ENCODE measurements around the gene SEMA6B.

The SEMA6B gene

DNA sequence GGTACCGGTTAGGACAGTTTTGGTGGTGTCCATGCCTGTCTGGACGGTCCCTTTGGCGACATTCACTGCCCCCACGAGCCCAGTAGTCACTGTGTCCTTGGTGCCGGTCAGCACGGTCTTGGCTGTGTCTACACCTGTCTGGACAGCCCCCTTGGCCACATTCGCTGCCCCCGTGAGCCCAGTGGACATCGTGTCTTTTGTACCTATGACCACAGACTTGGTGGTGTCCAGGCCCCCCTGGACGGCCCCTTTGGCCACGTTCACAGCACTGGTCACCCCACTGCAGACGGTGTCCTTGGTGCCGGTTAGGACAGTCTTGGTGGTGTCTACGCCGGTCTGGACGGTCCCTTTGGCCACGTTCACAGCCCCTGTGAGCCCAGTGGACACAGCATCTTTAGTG, 47.4 kb downstream of the SEMA6B start:
- no peak for TF ChIP-seq ZNF274 (IDR thresholded peaks at IDR 0.05; ENCODE audit: low read depth, low read length)
- no peak overlapping the region for H3K4me3 ChIP-seq (ENCODE audit: low read length)

DNA sequence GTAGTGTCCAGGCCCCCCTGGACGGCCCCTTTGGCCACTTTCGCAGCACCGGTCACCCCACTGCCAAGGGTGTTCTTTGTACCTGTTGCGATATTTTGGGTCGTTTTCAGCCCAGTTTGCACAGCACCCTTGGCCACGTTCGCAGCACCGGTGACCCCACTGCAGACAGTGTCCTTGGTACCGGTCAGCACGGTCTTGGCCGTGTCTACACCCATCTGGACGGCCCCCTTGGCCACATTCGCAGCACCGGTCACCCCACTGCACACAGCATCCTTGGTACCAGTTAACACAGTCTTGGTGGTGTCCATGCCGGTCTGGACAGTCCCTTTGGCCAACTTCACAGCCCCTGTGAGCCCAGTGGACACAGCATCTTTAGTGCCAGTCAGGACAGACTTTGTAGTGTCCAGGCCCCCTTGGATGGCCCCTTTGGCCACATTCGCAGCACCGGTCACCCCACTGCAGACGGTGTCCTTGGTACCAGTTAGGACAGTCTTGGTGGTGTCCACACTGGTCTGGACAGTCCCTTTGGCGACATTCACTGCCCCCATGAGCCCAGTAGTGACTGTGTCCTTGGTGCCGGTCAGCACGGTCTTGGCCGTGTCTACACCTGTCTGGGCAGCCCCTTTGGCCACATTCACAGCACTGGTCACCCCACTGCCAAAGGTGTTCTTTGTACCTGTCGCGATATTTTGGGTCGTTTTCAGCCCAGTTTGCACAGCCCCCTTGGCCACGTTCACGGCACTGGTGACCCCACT, 48.0 kb downstream of the SEMA6B start:
- TF ChIP-seq ZNF274 (IDR thresholded peaks at IDR 0.05; ENCODE audit: low read depth, low read length): no peak
- H3K4me3 ChIP-seq (ENCODE audit: low read length): no peak overlapping the region

DNA sequence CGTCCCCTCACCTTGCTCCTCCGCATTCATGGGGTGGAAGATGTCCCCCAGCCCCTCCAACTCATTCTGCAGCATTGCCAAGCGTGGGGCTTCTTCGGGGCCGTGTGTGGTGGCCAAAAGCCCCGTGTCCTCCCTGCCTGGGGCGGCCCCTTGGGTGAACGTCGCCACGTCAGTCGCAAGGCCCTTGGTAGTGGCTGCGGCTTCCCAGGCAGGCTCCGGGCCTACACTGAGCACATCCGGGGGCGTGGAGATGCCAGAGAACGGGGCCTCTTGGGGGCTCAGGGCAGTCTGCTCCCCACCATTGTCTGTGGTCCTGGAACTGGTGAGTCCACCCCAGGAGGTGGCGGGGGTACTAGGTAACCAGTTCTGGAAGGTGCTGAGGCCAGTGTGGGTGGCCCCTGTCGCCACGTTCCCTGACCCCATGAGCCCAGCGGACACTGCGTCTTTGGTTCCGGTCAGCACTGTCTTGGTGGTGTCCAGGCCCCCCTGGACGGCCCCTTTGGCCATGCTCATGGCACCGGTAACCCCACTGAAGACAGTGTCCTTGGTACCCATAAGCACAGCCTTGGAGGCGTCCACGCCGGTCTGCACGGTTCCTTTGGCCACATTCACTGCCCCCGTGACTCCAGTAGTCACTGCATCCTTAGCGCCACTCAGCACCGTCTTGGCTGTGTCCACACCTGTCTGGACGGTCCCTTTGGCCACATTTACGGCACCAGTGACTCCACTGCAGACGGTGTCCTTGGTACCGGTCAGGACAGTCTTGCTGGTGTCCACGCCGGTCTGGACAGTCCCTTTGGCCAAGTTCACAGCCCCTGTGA, 48.8 kb downstream of the SEMA6B start:
- no peak for TF ChIP-seq ZNF274 (IDR thresholded peaks at IDR 0.05; ENCODE audit: low read depth, low read length)
- no peak overlapping the region for H3K4me3 ChIP-seq (ENCODE audit: low read length)

DNA sequence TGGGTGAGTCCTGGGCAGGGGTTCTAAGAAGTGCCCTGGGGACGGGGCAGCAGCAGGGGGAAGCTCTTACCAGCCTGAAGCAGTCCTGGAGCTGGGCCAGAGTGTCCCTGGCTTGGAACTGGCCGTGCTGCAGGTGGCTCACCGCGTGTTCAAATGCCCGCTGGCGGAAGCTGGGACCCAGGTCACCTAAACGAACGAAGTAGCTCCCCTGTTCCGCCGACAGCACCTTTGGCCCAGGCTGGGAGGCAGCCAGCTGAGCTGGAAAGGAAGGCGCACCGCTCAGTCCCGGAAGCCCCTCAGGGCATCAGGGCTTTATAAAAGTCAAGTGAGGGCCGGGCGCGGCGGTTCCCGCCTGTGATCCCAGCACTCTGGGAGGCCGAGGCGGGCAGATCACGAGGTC, 50.8 kb downstream of the SEMA6B start:
- H3K4me3 ChIP-seq (ENCODE audit: low read length): no peak overlapping the region
- TF ChIP-seq ZNF274 (IDR thresholded peaks at IDR 0.05; ENCODE audit: low read depth, low read length): no peak

DNA sequence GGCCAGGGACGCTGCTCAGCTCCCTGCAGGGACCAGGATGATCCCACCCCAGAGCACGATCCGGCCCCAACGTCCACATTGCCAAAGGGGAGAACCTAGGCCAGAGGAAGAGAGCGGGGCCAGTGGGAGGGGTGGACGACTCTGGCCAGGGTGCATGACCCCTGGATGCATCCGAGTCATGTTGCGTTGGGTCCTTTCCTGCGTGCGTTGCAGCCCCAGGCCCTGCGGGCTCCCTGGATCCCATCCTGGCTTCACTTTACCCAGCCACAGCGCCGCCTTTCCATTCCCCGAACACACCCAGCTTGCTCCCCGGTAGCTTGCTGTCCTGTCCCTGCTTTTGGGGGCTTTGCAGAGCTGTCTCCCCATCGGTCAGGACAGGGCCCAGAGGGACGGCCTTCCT, 51.7 kb downstream of the SEMA6B start:
- TF ChIP-seq ZNF274 (IDR thresholded peaks at IDR 0.05; ENCODE audit: low read depth, low read length): no peak
- no peak overlapping the region for H3K4me3 ChIP-seq (ENCODE audit: low read length)

DNA sequence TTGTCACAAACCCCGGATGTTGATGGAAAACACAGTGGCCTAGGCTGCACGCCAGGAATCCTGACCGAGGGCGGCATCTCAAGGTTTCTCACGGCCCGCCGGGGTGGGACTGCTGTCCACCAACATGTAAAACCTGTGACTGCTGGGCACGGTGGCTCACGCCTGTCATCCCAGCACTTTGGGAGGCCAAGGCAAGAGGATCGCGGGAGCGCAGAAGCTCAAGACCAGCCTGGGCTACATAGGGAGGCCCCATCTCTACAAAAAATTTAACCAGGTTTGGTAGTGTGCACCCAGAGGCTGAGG, 52.4 kb downstream of the SEMA6B start:
- no peak overlapping the region for H3K4me3 ChIP-seq (ENCODE audit: low read length)
- no peak for TF ChIP-seq ZNF274 (IDR thresholded peaks at IDR 0.05; ENCODE audit: low read depth, low read length)

DNA sequence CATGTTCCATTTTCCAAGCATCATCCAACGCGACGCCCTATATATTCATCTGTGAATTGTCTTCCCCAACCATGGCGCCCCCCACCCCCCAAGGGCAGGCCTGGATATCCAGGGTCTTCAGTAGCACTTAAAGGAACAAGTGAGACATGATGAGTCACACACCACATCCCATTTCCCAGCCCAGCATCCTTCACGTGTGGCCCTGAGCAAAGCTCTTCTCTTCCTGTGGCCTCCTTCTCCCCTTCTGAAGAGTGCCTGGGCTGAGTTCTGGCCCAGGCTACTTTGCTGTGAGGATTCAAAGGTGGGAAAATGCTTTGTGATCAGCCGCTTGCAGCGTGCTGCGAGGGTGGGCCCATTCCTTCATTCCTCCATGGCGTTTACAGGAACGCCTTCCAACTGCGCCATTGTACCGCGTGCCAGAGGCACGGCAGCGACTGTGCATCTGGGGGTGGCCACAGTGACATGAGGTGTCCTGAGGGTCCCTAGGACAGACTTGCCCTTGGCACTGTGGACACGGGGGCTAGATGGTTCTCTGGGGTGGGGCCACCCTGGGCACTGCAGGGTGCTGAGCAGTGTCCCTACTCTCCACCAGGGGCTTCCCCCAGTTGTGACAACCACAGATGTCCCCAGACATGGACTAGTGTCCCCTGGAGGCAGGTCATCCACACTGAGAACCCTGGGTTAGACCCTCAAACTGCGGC, 52.9 kb downstream of the SEMA6B start:
- TF ChIP-seq ZNF274 (IDR thresholded peaks at IDR 0.05; ENCODE audit: low read depth, low read length): no peak
- no peak overlapping the region for H3K4me3 ChIP-seq (ENCODE audit: low read length)

DNA sequence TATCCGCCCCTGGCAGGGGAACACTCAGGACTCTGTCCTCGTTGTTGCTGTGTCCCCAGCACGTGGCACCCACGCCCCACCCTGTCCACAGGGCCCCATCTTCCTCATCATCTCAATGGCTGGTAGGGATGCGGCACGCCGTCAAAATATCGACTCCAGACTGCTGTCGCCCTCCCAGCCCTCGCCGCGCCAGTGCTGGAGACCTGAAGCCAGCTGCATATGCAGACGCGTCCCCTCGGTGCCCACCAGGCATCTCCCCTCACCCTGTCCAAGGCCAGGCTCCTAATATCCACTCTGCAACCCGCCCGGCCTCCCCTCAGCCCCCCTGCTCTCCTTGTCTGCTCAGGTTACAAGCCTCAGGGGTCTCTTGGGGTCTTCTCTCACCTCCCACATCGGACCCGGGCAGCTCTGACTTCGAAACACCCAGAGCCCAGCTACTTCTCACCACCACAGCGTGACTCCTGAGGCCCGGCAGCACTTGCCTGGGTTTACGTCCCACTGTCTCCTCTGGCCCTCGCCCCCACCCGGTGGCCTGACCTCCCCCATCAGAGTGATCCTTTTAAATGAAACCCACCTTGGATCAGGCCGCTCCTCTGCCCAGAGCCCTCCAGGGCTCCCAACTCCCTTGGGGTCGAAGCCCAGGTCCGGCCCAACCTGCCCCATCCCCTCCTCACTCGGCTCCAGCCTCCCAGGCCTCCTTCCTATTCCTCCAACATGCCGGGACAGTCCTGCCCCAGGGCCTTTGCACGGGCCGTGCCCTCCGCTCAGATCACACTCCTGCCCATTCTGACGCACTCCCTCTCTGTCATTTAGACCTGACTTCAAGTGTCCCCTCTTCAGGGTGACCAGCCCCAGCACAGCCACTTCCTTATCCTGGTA, 53.7 kb downstream of the SEMA6B start:
- TF ChIP-seq ZNF274 (IDR thresholded peaks at IDR 0.05; ENCODE audit: low read depth, low read length): no peak
- H3K4me3 ChIP-seq (ENCODE audit: low read length): no peak overlapping the region

DNA sequence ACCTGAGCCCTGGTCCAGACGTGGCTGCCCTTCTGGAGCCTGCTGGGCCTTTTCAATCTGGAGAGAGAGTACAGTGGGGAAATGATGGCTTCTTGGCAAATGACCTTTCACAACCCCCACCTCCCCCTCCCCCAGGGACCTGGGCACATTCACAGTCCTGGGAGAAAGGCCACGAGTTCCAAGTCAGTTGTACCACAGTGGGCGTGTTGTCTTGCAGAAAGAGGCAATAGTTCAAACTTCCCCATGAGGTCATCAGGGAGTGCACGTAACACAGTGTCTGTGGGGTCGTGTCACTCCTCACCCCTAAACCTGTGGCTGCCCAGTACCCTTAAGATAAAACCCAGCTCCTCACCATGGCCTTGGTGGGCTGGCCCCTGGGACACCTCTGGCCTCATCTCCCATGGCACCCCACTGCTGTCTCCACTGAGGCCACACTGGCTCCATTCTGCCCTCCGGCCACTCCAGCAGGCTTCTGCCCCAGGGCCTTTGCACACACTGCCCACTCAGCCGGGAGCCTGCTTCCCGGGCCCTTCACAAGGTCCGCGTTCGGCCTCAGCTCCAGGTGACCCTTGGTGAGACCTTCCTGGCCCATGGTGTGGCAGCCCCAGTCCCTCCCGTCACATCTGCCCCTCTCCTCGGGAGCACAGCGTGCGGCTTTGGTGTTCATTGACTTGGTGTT, 54.5 kb downstream of the SEMA6B start:
- H3K4me3 ChIP-seq (ENCODE audit: low read length): no peak overlapping the region
- TF ChIP-seq ZNF274 (IDR thresholded peaks at IDR 0.05; ENCODE audit: low read depth, low read length): no peak

DNA sequence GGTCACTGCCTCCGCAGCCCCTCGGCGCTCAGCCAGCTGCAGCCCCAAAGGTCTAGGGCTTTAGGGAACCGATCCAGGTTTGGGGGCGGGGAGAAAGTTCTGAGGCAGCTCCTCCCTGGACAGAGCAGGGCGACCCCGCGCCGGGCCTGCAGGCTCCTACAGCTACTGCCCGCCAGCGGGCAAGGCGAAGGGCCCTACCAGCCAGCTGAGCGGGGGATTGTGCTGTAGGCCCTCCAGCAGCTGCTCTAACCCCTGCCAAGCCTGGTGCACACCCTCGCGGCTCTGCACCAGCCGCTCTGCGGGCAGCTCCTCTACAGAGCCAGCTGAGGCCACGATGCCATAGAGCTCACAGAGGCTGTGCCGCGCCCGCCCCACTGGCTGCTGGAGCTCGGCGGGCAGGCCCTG, 55.2 kb downstream of the SEMA6B start:
- no peak for TF ChIP-seq ZNF274 (IDR thresholded peaks at IDR 0.05; ENCODE audit: low read depth, low read length)
- H3K4me3 ChIP-seq (ENCODE audit: low read length): no peak overlapping the region

DNA sequence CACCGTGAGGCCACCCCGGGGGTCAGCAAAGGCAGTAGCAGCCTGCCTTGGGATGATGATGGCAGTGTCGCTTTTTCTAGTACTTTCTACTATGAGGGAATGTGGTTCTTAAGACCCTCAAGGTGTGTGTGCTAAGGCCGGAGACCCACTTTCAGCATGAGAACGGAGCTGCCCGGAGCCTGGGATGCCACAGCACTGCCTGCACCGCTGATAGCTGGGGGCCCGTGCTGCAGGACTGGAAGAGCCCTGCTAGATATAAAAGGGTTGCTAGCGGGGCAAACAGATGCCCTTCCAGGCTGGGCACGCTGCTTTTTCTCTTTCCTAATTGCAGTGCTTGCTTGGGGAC, 55.7 kb downstream of the SEMA6B start:
- no peak overlapping the region for H3K4me3 ChIP-seq (ENCODE audit: low read length)
- TF ChIP-seq ZNF274 (IDR thresholded peaks at IDR 0.05; ENCODE audit: low read depth, low read length): no peak

DNA sequence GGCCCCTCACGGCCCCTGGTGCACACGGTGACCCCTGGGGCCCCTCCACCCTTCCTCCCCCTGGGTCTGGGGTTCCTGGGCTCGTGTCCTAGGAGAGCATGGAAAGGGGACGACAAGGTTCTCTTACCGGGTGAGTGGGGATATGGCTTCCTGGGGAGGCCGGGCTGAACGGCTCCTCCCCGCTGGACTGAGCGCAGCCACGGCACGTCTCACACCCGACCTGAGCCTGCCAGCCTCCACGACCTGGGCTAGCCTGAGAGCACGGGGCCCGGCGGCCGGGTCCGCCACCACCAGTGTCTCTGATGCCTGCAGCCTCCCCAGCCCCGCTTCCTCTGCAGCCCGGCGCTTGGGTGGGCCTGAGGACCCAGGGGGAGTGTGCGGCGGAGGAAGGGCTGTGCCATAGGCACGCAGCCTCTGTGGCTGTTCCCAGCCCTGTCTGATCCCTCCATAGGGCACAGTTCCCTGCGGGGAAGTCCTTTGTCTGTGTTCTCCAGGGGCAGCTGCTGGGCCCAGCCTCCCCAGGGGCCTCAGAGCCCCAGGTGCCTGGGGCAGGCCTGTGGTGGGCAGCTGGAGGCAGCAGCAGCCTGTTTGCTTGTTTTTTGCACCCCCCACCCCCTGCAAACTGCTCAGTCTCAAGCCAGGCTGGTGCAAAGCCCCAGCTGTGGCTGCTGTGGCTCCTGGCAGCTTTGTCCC, 56.2 kb downstream of the SEMA6B start:
- no peak overlapping the region for H3K4me3 ChIP-seq (ENCODE audit: low read length)
- TF ChIP-seq ZNF274 (IDR thresholded peaks at IDR 0.05; ENCODE audit: low read depth, low read length): no peak

Measured in GM08714 (cell line).